ENCODE measurements around the gene TFAP2D.

The TFAP2D gene

DNA sequence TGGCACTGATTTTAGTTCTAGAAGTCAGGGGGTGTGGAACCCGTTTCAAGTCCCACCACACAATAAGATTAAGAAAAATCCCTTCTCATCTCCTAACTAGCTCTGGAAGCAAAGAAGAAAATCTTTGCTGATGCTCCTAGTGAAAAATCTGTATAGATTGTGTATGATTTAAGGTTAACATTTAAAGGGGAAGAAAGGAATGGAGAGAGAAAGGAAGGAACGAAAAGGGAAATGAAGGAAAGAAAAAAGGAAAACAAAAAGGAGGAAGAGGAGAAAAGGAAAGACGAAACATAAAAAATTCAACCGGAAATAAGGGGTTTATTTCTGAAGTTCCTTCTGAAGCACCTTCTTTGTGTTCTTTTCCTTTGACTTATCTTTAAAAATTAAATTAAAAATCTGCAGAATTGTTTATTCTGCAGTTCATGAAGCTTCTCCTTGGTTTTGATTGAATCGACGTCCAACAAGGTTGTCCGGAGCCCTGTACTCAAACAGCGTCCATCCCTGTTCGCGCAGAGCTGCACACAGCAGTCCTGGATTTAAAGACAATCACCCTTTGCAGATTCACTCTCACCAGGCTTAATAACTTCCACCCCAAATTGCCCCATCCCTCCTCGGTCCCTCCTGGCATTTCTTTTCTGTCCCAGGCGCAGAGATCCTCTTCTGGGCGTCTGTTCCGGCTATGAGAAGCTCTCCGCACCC is 103.8 kb downstream of the TFAP2D start:
- no peak for DNase-seq
- Histone ChIP-seq H3K27me3 (no peaks in the 10 kb centered on the region), H3K4me1 (peaks cover 5% of the 10 kb centered on the region; the same call in 1 of the 2 replicates), H3K36me3 (peaks cover under 1% of the 10 kb centered on the region; the same call in 1 of the 2 replicates), H3K4me3 (ENCODE audit: low read depth, low read length) (peak overlapping the region; percentile 83), H3K9me3 (no peaks in the 10 kb centered on the region)
- TF ChIP-seq, protein P1, sequence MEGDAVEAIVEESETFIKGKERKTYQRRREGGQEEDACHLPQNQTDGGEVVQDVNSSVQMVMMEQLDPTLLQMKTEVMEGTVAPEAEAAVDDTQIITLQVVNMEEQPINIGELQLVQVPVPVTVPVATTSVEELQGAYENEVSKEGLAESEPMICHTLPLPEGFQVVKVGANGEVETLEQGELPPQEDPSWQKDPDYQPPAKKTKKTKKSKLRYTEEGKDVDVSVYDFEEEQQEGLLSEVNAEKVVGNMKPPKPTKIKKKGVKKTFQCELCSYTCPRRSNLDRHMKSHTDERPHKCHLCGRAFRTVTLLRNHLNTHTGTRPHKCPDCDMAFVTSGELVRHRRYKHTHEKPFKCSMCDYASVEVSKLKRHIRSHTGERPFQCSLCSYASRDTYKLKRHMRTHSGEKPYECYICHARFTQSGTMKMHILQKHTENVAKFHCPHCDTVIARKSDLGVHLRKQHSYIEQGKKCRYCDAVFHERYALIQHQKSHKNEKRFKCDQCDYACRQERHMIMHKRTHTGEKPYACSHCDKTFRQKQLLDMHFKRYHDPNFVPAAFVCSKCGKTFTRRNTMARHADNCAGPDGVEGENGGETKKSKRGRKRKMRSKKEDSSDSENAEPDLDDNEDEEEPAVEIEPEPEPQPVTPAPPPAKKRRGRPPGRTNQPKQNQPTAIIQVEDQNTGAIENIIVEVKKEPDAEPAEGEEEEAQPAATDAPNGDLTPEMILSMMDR (IDR thresholded peaks at IDR 0.05; ENCODE audit: low read depth, low read length): no peak

DNA sequence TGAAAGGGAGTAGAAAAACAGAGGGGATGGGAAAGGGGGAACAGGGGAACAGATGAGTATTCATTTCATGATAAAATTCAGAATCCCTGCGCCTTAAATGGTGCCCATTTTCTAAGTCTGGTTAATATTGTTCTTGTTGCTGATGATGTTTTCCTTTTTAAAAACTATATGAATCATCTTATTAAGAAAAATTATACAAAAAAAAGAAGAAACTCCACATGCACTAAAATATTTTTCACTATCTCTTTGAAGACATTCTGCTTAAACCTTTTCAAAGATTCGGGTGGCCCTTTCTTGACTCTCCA is 104.3 kb downstream of the TFAP2D start:
- TF ChIP-seq, protein P1 (IDR thresholded peaks at IDR 0.05; ENCODE audit: low read depth, low read length): no peak
- Histone ChIP-seq H3K27me3 (no peaks in the 10 kb centered on the region), H3K4me1 (peaks cover 5% of the 10 kb centered on the region; the same call in 1 of the 2 replicates), H3K9me3 (no peaks in the 10 kb centered on the region), H3K36me3 (peaks cover 5% of the 10 kb centered on the region; the same call in 1 of the 2 replicates), H3K4me3 (ENCODE audit: low read depth, low read length) (peak overlapping the region; percentile 83)
- DNase-seq: no peak

DNA sequence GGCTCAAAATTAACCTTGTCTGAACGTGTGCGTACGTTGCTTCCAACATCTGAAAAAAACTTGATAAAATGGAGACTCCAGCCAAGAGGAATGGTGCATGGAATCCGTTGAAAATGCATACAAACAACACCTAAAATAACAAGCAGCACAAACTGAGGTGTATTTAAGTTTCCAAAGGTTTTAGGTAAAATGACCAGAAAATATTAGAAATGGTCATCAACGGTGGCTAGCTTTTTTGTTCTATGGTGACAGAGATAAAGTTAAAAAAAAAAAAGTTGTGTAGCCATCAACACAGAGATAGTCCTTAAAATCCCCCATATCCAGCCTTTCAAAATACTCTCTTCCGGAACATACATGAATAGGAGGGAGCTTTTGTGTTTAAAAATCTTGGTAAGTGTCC is 104.7 kb downstream of the TFAP2D start:
- Histone ChIP-seq H3K27me3 (no peaks in the 10 kb centered on the region), H3K9me3 (no peaks in the 10 kb centered on the region), H3K4me3 (ENCODE audit: low read depth, low read length) (peak overlapping the region; percentile 83), H3K36me3 (peaks cover 5% of the 10 kb centered on the region), H3K4me1 (peaks cover 5% of the 10 kb centered on the region; the same call in 1 of the 2 replicates)
- DNase-seq: no peak
- TF ChIP-seq, protein P1 (IDR thresholded peaks at IDR 0.05; ENCODE audit: low read depth, low read length): no peak

DNA sequence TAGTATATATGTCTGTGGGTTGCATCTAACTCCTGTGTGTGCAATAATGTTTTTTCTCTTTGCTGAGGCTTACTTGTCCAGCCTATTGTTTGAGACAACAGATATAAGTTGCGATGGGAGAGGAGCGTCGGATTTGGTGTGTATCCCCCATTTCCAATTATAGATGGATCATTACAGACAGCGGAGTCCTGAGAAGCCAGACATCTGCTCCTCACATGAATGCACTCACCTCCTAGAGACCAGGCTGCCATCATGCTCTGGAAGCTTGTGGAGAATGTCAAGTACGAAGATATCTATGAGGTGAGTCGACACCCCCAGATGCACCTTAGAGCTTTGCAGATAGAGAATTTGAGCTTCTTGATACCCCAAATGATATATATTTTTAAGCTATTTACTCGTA is 105.3 kb downstream of the TFAP2D start, which contains the start of gene TFAP2B:
TFAP2B (plus strand) TSS at position 199 of the 400 bp plus-strand sequence; CDS start at position 220, 21 bp downstream.
- Histone ChIP-seq H3K4me1 (peaks cover 5% of the 10 kb centered on the region; the same call in 1 of the 2 replicates), H3K27me3 (no peaks in the 10 kb centered on the region), H3K36me3 (peaks cover 12% of the 10 kb centered on the region), H3K9me3 (no peaks in the 10 kb centered on the region), H3K4me3 (ENCODE audit: low read depth, low read length) (peak within 1 kb of the TSS; percentile 83)
- peak; percentile 57 for DNase-seq
- TF ChIP-seq, protein P1 (IDR thresholded peaks at IDR 0.05; ENCODE audit: low read depth, low read length): no peak

DNA sequence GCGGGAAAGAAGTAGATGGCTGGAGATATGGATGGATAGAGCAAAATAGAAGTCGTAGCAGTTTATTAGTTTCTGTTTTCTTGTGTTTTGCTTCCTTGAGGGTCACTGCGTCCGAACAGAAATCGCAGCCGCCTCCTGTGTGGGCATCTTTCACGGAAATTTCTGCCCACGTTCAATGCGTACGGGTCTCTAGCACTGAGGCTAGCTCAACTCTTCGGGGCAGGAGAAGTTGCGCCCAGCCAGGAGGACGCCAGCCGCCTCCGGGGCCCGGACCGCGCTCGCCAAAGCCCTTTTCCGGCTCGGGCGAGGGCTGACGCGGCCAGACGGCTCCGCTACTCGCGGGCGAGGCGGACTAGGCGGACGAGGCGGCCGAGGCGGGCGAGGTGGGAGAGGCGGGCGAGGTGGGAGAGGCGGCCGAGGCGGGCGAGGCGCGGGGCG is 106.2 kb downstream of the TFAP2D start:
- Histone ChIP-seq H3K36me3 (peaks cover 19% of the 10 kb centered on the region), H3K4me3 (ENCODE audit: low read depth, low read length) (peak overlapping the region; percentile 83), H3K9me3 (no peaks in the 10 kb centered on the region), H3K4me1 (peaks cover 5% of the 10 kb centered on the region; the same call in 1 of the 2 replicates), H3K27me3 (no peaks in the 10 kb centered on the region)
- peak; percentile 28 for DNase-seq
- TF ChIP-seq, protein P1 (IDR thresholded peaks at IDR 0.05; ENCODE audit: low read depth, low read length): no peak
